Measurements from ENCODE around the gene RABGAP1L.
"Not testable (repeated sequence)": the region's sequence is repeated elsewhere in the genome, so short reads cannot be mapped to it uniquely, and the experiment has no call there.

Gene RABGAP1L

GRCh38 chr1:174584071-174584470, 424.8 kb downstream of the RABGAP1L start:
- Histone ChIP-seq H2BK5ac (ENCODE audit: low read length) (no peak overlapping the region), H3K4me1 (ENCODE audit: control insufficient read depth in 2 of 2, insufficient read depth in 1 of 2, low read depth in 1 of 2, low read length in 2 of 2) (no peaks in the 10 kb centered on the region), H3K14ac (ENCODE audit: low read length) (no peak overlapping the region), H3K23ac (ENCODE audit: low read depth, low read length, poor library complexity) (no peak overlapping the region), H2AFZ (ENCODE audit: low read length) (no peak overlapping the region), H3K79me1 (ENCODE audit: low read depth, low read length) (no peaks in the 10 kb centered on the region), H3K27me3 (ENCODE audit: control insufficient read depth in 3 of 3, insufficient read depth in 3 of 3, low read depth in 1 of 3, low read length in 3 of 3) (no peaks in the 10 kb centered on the region), H3K4ac (ENCODE audit: low read length) (no peak overlapping the region), H3K4me2 (ENCODE audit: insufficient read depth, low read length, poor library complexity, severe bottlenecking) (no peak overlapping the region), H4K8ac (ENCODE audit: low read depth, low read length) (no peak overlapping the region), H4K91ac (ENCODE audit: low read depth, low read length, poor library complexity) (no peak overlapping the region), H3K27ac (replicated peaks; ENCODE audit: low read length) (no peak overlapping the region), H3K9ac (ENCODE audit: low read depth, low read length, poor library complexity) (no peak overlapping the region), H3K18ac (ENCODE audit: low read length) (no peak overlapping the region), H2BK15ac (ENCODE audit: low read length) (no peak overlapping the region), H2BK120ac (ENCODE audit: low read depth, low read length) (no peak overlapping the region), H2BK12ac (ENCODE audit: low read length) (no peak overlapping the region), H3K4me3 (ENCODE audit: low read length in 2 of 2) (no peak overlapping the region), H3K36me3 (replicated peaks in 1 of 2; ENCODE audit: control insufficient read depth in 2 of 2, insufficient read depth in 2 of 2, low read length in 2 of 2) (no peaks in the 10 kb centered on the region), H2AK5ac (ENCODE audit: low read depth, low read length) (no peak overlapping the region), H3K9me3 (replicated peaks in 1 of 2; ENCODE audit: control insufficient read depth in 2 of 2, insufficient read depth in 1 of 2, low read depth in 1 of 2, low read length in 2 of 2) (no peaks in the 10 kb centered on the region)
- no peak for DNase-seq (ENCODE audit: low spot score)
- WGBS, 2 donors (ENCODE audit: extremely low coverage in 2 of 2, insufficient read length in 2 of 2, insufficient replicate concordance in 1 of 2) = no CpG with 5 or more reads among the region's 1 CpG

GRCh38 chr1:174588618-174589017, 429.3 kb downstream of the RABGAP1L start:
- not testable (repeated sequence) for H3K18ac ChIP-seq (ENCODE audit: low read length); H3K27me3 ChIP-seq (ENCODE audit: control insufficient read depth in 3 of 3, insufficient read depth in 3 of 3, low read depth in 1 of 3, low read length in 3 of 3); DNase-seq (ENCODE audit: low spot score); H3K27ac ChIP-seq (replicated peaks; ENCODE audit: low read length); H2AK5ac ChIP-seq (ENCODE audit: low read depth, low read length); H3K4me1 ChIP-seq (ENCODE audit: control insufficient read depth in 2 of 2, insufficient read depth in 1 of 2, low read depth in 1 of 2, low read length in 2 of 2); H4K8ac ChIP-seq (ENCODE audit: low read depth, low read length); H3K9me3 ChIP-seq (replicated peaks in 1 of 2; ENCODE audit: control insufficient read depth in 2 of 2, insufficient read depth in 1 of 2, low read depth in 1 of 2, low read length in 2 of 2); H3K4ac ChIP-seq (ENCODE audit: low read length); H3K79me1 ChIP-seq (ENCODE audit: low read depth, low read length); H4K91ac ChIP-seq (ENCODE audit: low read depth, low read length, poor library complexity); H2BK15ac ChIP-seq (ENCODE audit: low read length); H2BK12ac ChIP-seq (ENCODE audit: low read length); H3K36me3 ChIP-seq (replicated peaks in 1 of 2; ENCODE audit: control insufficient read depth in 2 of 2, insufficient read depth in 2 of 2, low read length in 2 of 2); H2AFZ ChIP-seq (ENCODE audit: low read length); H3K4me3 ChIP-seq (ENCODE audit: low read length in 2 of 2); H3K4me2 ChIP-seq (ENCODE audit: insufficient read depth, low read length, poor library complexity, severe bottlenecking); H3K23ac ChIP-seq (ENCODE audit: low read depth, low read length, poor library complexity); H2BK5ac ChIP-seq (ENCODE audit: low read length); H2BK120ac ChIP-seq (ENCODE audit: low read depth, low read length); H3K14ac ChIP-seq (ENCODE audit: low read length); H3K9ac ChIP-seq (ENCODE audit: low read depth, low read length, poor library complexity)

- no CpG with 5 or more reads among the region's 1 CpG for WGBS, 2 donors (ENCODE audit: extremely low coverage in 2 of 2, insufficient read length in 2 of 2, insufficient replicate concordance in 1 of 2)
- no peak overlapping the region for H2BK120ac ChIP-seq (ENCODE audit: low read depth, low read length)
- no peak overlapping the region for H2BK12ac ChIP-seq (ENCODE audit: low read length)
- H3K9me3 ChIP-seq (replicated peaks in 1 of 2; ENCODE audit: control insufficient read depth in 2 of 2, insufficient read depth in 1 of 2, low read depth in 1 of 2, low read length in 2 of 2) = no peaks in the 10 kb centered on the region
- no peak overlapping the region for H2AFZ ChIP-seq (ENCODE audit: low read length)
- H3K4me3 ChIP-seq (ENCODE audit: low read length in 2 of 2) = no peak overlapping the region
- no peak overlapping the region for H4K8ac ChIP-seq (ENCODE audit: low read depth, low read length)
- H2AK5ac ChIP-seq (ENCODE audit: low read depth, low read length) = no peak overlapping the region
- no peak overlapping the region for H2BK15ac ChIP-seq (ENCODE audit: low read length)
- H3K79me1 ChIP-seq (ENCODE audit: low read depth, low read length) = no peaks in the 10 kb centered on the region
- no peak overlapping the region for H3K9ac ChIP-seq (ENCODE audit: low read depth, low read length, poor library complexity)
- H3K27me3 ChIP-seq (ENCODE audit: control insufficient read depth in 3 of 3, insufficient read depth in 3 of 3, low read depth in 1 of 3, low read length in 3 of 3) = no peaks in the 10 kb centered on the region
- H3K27ac ChIP-seq (replicated peaks; ENCODE audit: low read length) = no peak overlapping the region
- H2BK5ac ChIP-seq (ENCODE audit: low read length) = no peak overlapping the region
- no peak overlapping the region for H4K91ac ChIP-seq (ENCODE audit: low read depth, low read length, poor library complexity)
- no peak overlapping the region for H3K18ac ChIP-seq (ENCODE audit: low read length)
- no peak overlapping the region for H3K23ac ChIP-seq (ENCODE audit: low read depth, low read length, poor library complexity)
- no peak overlapping the region for H3K4ac ChIP-seq (ENCODE audit: low read length)
- H3K4me2 ChIP-seq (ENCODE audit: insufficient read depth, low read length, poor library complexity, severe bottlenecking) = no peak overlapping the region
- no peaks in the 10 kb centered on the region for H3K36me3 ChIP-seq (replicated peaks in 1 of 2; ENCODE audit: control insufficient read depth in 2 of 2, insufficient read depth in 2 of 2, low read length in 2 of 2)
- no peaks in the 10 kb centered on the region for H3K4me1 ChIP-seq (ENCODE audit: control insufficient read depth in 2 of 2, insufficient read depth in 1 of 2, low read depth in 1 of 2, low read length in 2 of 2)
- H3K14ac ChIP-seq (ENCODE audit: low read length) = no peak overlapping the region
- DNase-seq (ENCODE audit: low spot score) = no peak
These were observed 445.9 kb downstream of the RABGAP1L start for GRCh38 chr1:174605198-174605597.

- Histone ChIP-seq H3K4me1 (ENCODE audit: control insufficient read depth in 2 of 2, insufficient read depth in 1 of 2, low read depth in 1 of 2, low read length in 2 of 2) (no peaks in the 10 kb centered on the region), H3K14ac (ENCODE audit: low read length) (no peak overlapping the region), H3K18ac (ENCODE audit: low read length) (no peak overlapping the region), H2AFZ (ENCODE audit: low read length) (no peak overlapping the region), H3K4me3 (ENCODE audit: low read length in 2 of 2) (no peak overlapping the region), H2BK120ac (ENCODE audit: low read depth, low read length) (no peak overlapping the region), H2BK15ac (ENCODE audit: low read length) (no peak overlapping the region), H3K79me1 (ENCODE audit: low read depth, low read length) (no peaks in the 10 kb centered on the region), H2BK5ac (ENCODE audit: low read length) (no peak overlapping the region), H3K9me3 (replicated peaks in 1 of 2; ENCODE audit: control insufficient read depth in 2 of 2, insufficient read depth in 1 of 2, low read depth in 1 of 2, low read length in 2 of 2) (no peaks in the 10 kb centered on the region), H3K23ac (ENCODE audit: low read depth, low read length, poor library complexity) (no peak overlapping the region), H4K8ac (ENCODE audit: low read depth, low read length) (no peak overlapping the region), H4K91ac (ENCODE audit: low read depth, low read length, poor library complexity) (no peak overlapping the region), H3K4me2 (ENCODE audit: insufficient read depth, low read length, poor library complexity, severe bottlenecking) (no peak overlapping the region), H3K27me3 (ENCODE audit: control insufficient read depth in 3 of 3, insufficient read depth in 3 of 3, low read depth in 1 of 3, low read length in 3 of 3) (no peaks in the 10 kb centered on the region), H3K27ac (replicated peaks; ENCODE audit: low read length) (no peak overlapping the region), H3K36me3 (replicated peaks in 1 of 2; ENCODE audit: control insufficient read depth in 2 of 2, insufficient read depth in 2 of 2, low read length in 2 of 2) (no peaks in the 10 kb centered on the region), H3K9ac (ENCODE audit: low read depth, low read length, poor library complexity) (no peak overlapping the region), H2BK12ac (ENCODE audit: low read length) (no peak overlapping the region), H2AK5ac (ENCODE audit: low read depth, low read length) (no peak overlapping the region), H3K4ac (ENCODE audit: low read length) (no peak overlapping the region)
- no CpG with 5 or more reads among the region's 2 CpGs for WGBS, 2 donors (ENCODE audit: extremely low coverage in 2 of 2, insufficient read length in 2 of 2, insufficient replicate concordance in 1 of 2)
- DNase-seq (ENCODE audit: low spot score) = no peak
These were observed 447.2 kb downstream of the RABGAP1L start for GRCh38 chr1:174606471-174606870.

Measured in neuronal stem cell (in vitro differentiated cells).